K562 (cell line): ENCODE results near the gene CD93. TPM values are rescaled to one million over a fixed set of nuclear protein-coding genes. Genes with fewer than 3 reads are reported as not detected.
A peak's percentile ranks its signal among the peaks of the same experiment; 100 is the strongest.

Experiments
- CBFA2T2 ChIP-seq: fragments of 450-650 bp; conservative IDR thresholded peaks from 2 replicates; pipeline ENCODE4 v1.6.1; 2017; ENCODE audit warnings: mild to moderate bottlenecking
- CBX5 ChIP-seq: IDR thresholded peaks from 2 replicates; pipeline ENCODE4 v1.6.1; 2014; ENCODE audit warnings: low read depth, borderline replicate concordance
- GABPB1 ChIP-seq: sonication (generic); formaldehyde crosslinking; IDR thresholded peaks from 2 replicates; pipeline ENCODE4 v1.8.0; 2022; ENCODE audit warnings: mild to moderate bottlenecking, missing genetic modification reagents
- HMBOX1 ChIP-seq: sonication (generic); IDR thresholded peaks from 2 replicates; pipeline ENCODE4 v1.6.1; 2016
- MAX ChIP-seq: sonication (generic); formaldehyde crosslinking; IDR thresholded peaks from 2 replicates; pipeline ENCODE4 v1.9.0; 2022; ENCODE audit warnings: mild to moderate bottlenecking, missing genetic modification reagents
- MCM7 ChIP-seq, 2 experiments: fragments of 450-650 bp; IDR thresholded peaks; 2 replicates each; pipeline ENCODE4 v1.6.1; 2016 to 2018
- ZNF347 ChIP-seq: fragments of 450-650 bp; formaldehyde crosslinking; IDR thresholded peaks from 2 replicates; pipeline ENCODE4 v1.4.0; 2020; ENCODE audit warnings: low read depth, mild to moderate bottlenecking, moderate library complexity
- ZNF354B ChIP-seq: fragments of 250-450 bp; sonication (Bioruptor Pico); IDR thresholded peaks from 2 replicates; pipeline ENCODE4 v1.4.0; 2020
- ZNF785 ChIP-seq: fragments of 250-450 bp; sonication (Bioruptor Pico); IDR thresholded peaks from 2 replicates; pipeline ENCODE4 v1.4.0; 2020; ENCODE audit warnings: mild to moderate bottlenecking
- ZSCAN29 ChIP-seq: fragments of 450-650 bp; IDR thresholded peaks from 2 replicates; pipeline ENCODE4 v1.6.1; 2017
- polyA plus RNA-seq, 8 experiments: library from polyadenylated mRNA; depleted of rRNA in 4 of 8; stranded (reverse) in 5 of 8; unstranded in 3 of 8; fragments of >200 nt; fragmentation: Nextera tagmentation in 2 of 8; fragmentation: Illumina TruSeq in 1 of 8; extraction: Ambion mirVana in 2 of 8; extraction: Trizol in 1 of 8; gene quantifications; 2 replicates each; pipeline versions ENCODE4 v1.2.1 to v1.2.3, GENCODE V29; 2011 to 2014; ENCODE audit warnings: inconsistent platforms in 1 of 8, missing spikeins in 1 of 8
- total RNA-seq, 7 experiments: library from RNA; depleted of rRNA in 6 of 7; stranded (reverse); fragments of >200 nt in 6 of 7; fragmentation: Illumina TruSeq in 2 of 7; extraction: Trizol in 2 of 7; gene quantifications; 2 replicates each; pipeline versions ENCODE4 v1.2.1 to v1.2.3, GENCODE V29; 2011 to 2021; ENCODE audit warnings: low replicate concordance in 1 of 7
- TF ChIP-seq, protein P1 (sequence below), 2 experiments: fragments of 450-650 bp; IDR thresholded peaks; 2 replicates each; pipeline ENCODE4 v1.6.1; 2018; ENCODE audit warnings: mild to moderate bottlenecking in 2 of 2, low read depth in 1 of 2; ENCODE audit not compliant: partially characterized antibody in 2 of 2
- TF ChIP-seq, protein P2 (sequence below): fragments of 450-650 bp; IDR thresholded peaks from 2 replicates; pipeline ENCODE4 v1.6.1; 2016; ENCODE audit warnings: borderline replicate concordance
- TF ChIP-seq, protein P3 (sequence below): IDR thresholded peaks from 2 replicates; pipeline ENCODE4 v1.6.1; 2016; ENCODE audit warnings: missing genetic modification characterization, missing compliant biosample characterization

Gene CD93
- total and polyA plus RNA-seq, 9 of the 15 experiments (the other 6 are each of a cell fraction or from before 2014, with no cell fraction given): 0.03 to 0.20 (median 0.05) TPM

- TF ChIP-seq, protein P1, sequence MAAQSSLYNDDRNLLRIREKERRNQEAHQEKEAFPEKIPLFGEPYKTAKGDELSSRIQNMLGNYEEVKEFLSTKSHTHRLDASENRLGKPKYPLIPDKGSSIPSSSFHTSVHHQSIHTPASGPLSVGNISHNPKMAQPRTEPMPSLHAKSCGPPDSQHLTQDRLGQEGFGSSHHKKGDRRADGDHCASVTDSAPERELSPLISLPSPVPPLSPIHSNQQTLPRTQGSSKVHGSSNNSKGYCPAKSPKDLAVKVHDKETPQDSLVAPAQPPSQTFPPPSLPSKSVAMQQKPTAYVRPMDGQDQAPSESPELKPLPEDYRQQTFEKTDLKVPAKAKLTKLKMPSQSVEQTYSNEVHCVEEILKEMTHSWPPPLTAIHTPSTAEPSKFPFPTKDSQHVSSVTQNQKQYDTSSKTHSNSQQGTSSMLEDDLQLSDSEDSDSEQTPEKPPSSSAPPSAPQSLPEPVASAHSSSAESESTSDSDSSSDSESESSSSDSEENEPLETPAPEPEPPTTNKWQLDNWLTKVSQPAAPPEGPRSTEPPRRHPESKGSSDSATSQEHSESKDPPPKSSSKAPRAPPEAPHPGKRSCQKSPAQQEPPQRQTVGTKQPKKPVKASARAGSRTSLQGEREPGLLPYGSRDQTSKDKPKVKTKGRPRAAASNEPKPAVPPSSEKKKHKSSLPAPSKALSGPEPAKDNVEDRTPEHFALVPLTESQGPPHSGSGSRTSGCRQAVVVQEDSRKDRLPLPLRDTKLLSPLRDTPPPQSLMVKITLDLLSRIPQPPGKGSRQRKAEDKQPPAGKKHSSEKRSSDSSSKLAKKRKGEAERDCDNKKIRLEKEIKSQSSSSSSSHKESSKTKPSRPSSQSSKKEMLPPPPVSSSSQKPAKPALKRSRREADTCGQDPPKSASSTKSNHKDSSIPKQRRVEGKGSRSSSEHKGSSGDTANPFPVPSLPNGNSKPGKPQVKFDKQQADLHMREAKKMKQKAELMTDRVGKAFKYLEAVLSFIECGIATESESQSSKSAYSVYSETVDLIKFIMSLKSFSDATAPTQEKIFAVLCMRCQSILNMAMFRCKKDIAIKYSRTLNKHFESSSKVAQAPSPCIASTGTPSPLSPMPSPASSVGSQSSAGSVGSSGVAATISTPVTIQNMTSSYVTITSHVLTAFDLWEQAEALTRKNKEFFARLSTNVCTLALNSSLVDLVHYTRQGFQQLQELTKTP (IDR thresholded peaks at IDR 0.05; ENCODE audit: low read depth in 1 of 2, partially characterized antibody in 2 of 2): peak in 1 of 2 experiments; percentile 5
- no peak for TF ChIP-seq MAX (CRISPR knock-in tag)
- TF ChIP-seq, protein P2, sequence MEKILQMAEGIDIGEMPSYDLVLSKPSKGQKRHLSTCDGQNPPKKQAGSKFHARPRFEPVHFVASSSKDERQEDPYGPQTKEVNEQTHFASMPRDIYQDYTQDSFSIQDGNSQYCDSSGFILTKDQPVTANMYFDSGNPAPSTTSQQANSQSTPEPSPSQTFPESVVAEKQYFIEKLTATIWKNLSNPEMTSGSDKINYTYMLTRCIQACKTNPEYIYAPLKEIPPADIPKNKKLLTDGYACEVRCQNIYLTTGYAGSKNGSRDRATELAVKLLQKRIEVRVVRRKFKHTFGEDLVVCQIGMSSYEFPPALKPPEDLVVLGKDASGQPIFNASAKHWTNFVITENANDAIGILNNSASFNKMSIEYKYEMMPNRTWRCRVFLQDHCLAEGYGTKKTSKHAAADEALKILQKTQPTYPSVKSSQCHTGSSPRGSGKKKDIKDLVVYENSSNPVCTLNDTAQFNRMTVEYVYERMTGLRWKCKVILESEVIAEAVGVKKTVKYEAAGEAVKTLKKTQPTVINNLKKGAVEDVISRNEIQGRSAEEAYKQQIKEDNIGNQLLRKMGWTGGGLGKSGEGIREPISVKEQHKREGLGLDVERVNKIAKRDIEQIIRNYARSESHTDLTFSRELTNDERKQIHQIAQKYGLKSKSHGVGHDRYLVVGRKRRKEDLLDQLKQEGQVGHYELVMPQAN: no peak
- TF ChIP-seq HMBOX1: peak; percentile 94
- TF ChIP-seq ZNF354B (CRISPR knock-in tag): no peak
- 0 out of 2 replicates have a peak, but pooled peaks have one; percentile 17 for TF ChIP-seq GABPB1 (CRISPR knock-in tag)
- no peak for TF ChIP-seq ZSCAN29
- TF ChIP-seq, protein P3, sequence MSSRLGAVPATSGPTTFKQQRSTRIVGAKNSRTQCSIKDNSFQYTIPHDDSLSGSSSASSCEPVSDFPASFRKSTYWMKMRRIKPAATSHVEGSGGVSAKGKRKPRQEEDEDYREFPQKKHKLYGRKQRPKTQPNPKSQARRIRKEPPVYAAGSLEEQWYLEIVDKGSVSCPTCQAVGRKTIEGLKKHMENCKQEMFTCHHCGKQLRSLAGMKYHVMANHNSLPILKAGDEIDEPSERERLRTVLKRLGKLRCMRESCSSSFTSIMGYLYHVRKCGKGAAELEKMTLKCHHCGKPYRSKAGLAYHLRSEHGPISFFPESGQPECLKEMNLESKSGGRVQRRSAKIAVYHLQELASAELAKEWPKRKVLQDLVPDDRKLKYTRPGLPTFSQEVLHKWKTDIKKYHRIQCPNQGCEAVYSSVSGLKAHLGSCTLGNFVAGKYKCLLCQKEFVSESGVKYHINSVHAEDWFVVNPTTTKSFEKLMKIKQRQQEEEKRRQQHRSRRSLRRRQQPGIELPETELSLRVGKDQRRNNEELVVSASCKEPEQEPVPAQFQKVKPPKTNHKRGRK (tag): no peak
- peak; percentile 77 for TF ChIP-seq CBFA2T2
- TF ChIP-seq ZNF347: no peak
- no peak for TF ChIP-seq MCM7 (IDR thresholded peaks at IDR 0.05)
- no peak for TF ChIP-seq CBX5
- TF ChIP-seq ZNF785 (CRISPR knock-in tag): no peak
These were observed 47.5 kb upstream of the CD93 start (continued) for GRCh38 chr20:23133560-23133998.
